Osteoblast (primary cell): ENCODE measurements around the gene IMPDH1. TPM values are rescaled to one million over a fixed set of nuclear protein-coding genes. Genes with fewer than 3 reads are reported as not detected.

Experiments
- DNase-seq: peaks from one replicate; pipeline ENCODE4 v3.0.0; 2011; ENCODE audit warnings: low spot score, mixed read lengths; ENCODE audit not compliant: insufficient read length; ENCODE audit errors: missing footprints
- H2AFZ ChIP-seq: 2 replicates; pipeline ENCODE4 v1.6.0; 2011; ENCODE audit warnings: mild to moderate bottlenecking, low read length
- H3K27ac ChIP-seq: 2 replicates; pipeline ENCODE4 v1.5.1; 2011; ENCODE audit warnings: mild to moderate bottlenecking, low read depth, low read length, moderate library complexity
- H3K27me3 ChIP-seq: 2 replicates; pipeline ENCODE4 v1.6.0; 2012; ENCODE audit warnings: mild to moderate bottlenecking, control low read depth, inconsistent platforms, low read length, moderate library complexity; ENCODE audit not compliant: insufficient read depth
- H3K36me3 ChIP-seq: 2 replicates; pipeline ENCODE4 v1.5.1; 2011; ENCODE audit warnings: mild to moderate bottlenecking, low read length, control low read depth, moderate library complexity; ENCODE audit not compliant: insufficient read depth
- H3K4me1 ChIP-seq: 2 replicates; pipeline ENCODE4 v1.5.1; 2011; ENCODE audit warnings: mild to moderate bottlenecking, low read length, control low read depth, moderate library complexity; ENCODE audit not compliant: insufficient read depth
- H3K4me2 ChIP-seq: 2 replicates; pipeline ENCODE4 v1.6.0; 2011; ENCODE audit warnings: mild to moderate bottlenecking, low read length; ENCODE audit not compliant: insufficient read depth
- H3K4me3 ChIP-seq: fragments of 200-600 bp; sonication (generic); 3 replicates; pipeline ENCODE4 v1.5.1; 2012; ENCODE audit warnings: mild to moderate bottlenecking, low read length, inconsistent platforms; ENCODE audit not compliant: insufficient read depth
- H3K79me2 ChIP-seq: 2 replicates; pipeline ENCODE4 v1.6.0; 2012; ENCODE audit warnings: mild to moderate bottlenecking, low read length, control low read depth, inconsistent platforms; ENCODE audit not compliant: insufficient read depth
- H3K9me3 ChIP-seq: 2 replicates; pipeline ENCODE4 v1.5.1; 2011; ENCODE audit warnings: low read depth, low read length, control low read depth
- H4K20me1 ChIP-seq: 2 replicates; pipeline ENCODE4 v1.6.0; 2012; ENCODE audit warnings: mild to moderate bottlenecking, low read length, control low read depth; ENCODE audit not compliant: insufficient read depth
- total RNA-seq: library from RNA; depleted of rRNA; stranded (reverse); fragments of >200 nt; gene quantifications from 2 replicates; pipeline ENCODE4 v1.2.3, GENCODE V29; 2012
- TF ChIP-seq, protein P1 (sequence below): IDR thresholded peaks from 2 replicates; pipeline ENCODE4 v1.5.1; 2011; ENCODE audit warnings: mild to moderate bottlenecking, low read depth, low read length, moderate library complexity; ENCODE audit errors: extremely low read depth

IMPDH1 gene
- total RNA-seq, 1 donor, result 35.8 TPM

DNA sequence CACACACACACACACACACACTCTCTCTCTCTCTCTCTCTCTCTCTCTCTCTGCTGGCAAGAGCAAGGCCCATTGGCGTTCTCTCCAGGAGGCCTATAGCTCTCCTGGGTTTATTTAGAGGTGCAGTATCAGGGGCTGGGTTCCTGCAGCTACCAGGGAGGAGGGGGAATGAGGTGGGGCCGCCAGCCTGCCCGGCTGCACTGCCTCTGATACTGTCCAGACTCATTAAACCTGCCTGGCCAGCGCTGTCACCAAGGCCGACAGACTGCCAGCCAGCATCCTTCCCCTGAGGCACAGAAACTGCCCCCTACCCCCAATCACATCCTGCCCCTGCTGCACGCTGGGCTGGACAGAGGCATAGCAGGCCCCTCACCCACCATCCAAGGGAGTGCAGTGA lies 52.6 kb downstream of the IMPDH1 start:
- H3K27me3 ChIP-seq, result peaks cover 64% of the 10 kb centered on the region

GRCh38 chr7:128356546-128357216 lies 53.1 kb downstream of the IMPDH1 start:
- peak; percentile 53 for DNase-seq
- no peaks in the 10 kb centered on the region for H3K36me3 ChIP-seq
- H4K20me1 ChIP-seq, result no peaks in the 10 kb centered on the region
- no peak overlapping the region for H2AFZ ChIP-seq
- TF ChIP-seq, protein P1, sequence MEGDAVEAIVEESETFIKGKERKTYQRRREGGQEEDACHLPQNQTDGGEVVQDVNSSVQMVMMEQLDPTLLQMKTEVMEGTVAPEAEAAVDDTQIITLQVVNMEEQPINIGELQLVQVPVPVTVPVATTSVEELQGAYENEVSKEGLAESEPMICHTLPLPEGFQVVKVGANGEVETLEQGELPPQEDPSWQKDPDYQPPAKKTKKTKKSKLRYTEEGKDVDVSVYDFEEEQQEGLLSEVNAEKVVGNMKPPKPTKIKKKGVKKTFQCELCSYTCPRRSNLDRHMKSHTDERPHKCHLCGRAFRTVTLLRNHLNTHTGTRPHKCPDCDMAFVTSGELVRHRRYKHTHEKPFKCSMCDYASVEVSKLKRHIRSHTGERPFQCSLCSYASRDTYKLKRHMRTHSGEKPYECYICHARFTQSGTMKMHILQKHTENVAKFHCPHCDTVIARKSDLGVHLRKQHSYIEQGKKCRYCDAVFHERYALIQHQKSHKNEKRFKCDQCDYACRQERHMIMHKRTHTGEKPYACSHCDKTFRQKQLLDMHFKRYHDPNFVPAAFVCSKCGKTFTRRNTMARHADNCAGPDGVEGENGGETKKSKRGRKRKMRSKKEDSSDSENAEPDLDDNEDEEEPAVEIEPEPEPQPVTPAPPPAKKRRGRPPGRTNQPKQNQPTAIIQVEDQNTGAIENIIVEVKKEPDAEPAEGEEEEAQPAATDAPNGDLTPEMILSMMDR, result no peak
- H3K27ac ChIP-seq, result no peak overlapping the region
- no peak overlapping the region for H3K4me3 ChIP-seq
- no peaks in the 10 kb centered on the region for H3K9me3 ChIP-seq
- peaks cover 2% of the 10 kb centered on the region for H3K4me1 ChIP-seq
- peaks cover 61% of the 10 kb centered on the region for H3K27me3 ChIP-seq
- no peaks in the 10 kb centered on the region for H3K79me2 ChIP-seq
- no peak overlapping the region for H3K4me2 ChIP-seq

More for the DNA sequence above, 52.6 kb downstream of the IMPDH1 start:
- Histone ChIP-seq H2AFZ (no peak overlapping the region), H3K9me3 (no peaks in the 10 kb centered on the region), H4K20me1 (no peaks in the 10 kb centered on the region), H3K79me2 (no peaks in the 10 kb centered on the region), H3K27ac (no peak overlapping the region), H3K4me2 (no peak overlapping the region), H3K4me3 (no peak overlapping the region), H3K36me3 (no peaks in the 10 kb centered on the region), H3K4me1 (peaks cover 5% of the 10 kb centered on the region)
- TF ChIP-seq, protein P1, result no peak
- peak; percentile 66 for DNase-seq

GRCh38 chr7:128353610-128354009 lies 56.2 kb downstream of the IMPDH1 start:
- Histone ChIP-seq H3K4me2 (no peak overlapping the region), H3K4me1 (no peaks in the 10 kb centered on the region), H3K27me3 (peaks cover 62% of the 10 kb centered on the region), H3K27ac (no peak overlapping the region), H3K79me2 (no peaks in the 10 kb centered on the region), H2AFZ (no peak overlapping the region), H3K9me3 (no peaks in the 10 kb centered on the region), H3K36me3 (no peaks in the 10 kb centered on the region), H3K4me3 (no peak overlapping the region), H4K20me1 (no peaks in the 10 kb centered on the region)
- DNase-seq, result peak; percentile 72
- TF ChIP-seq, protein P1, result no peak

- no peaks in the 10 kb centered on the region for H3K36me3 ChIP-seq
- no peaks in the 10 kb centered on the region for H3K79me2 ChIP-seq
- H2AFZ ChIP-seq, result no peak overlapping the region
- H3K4me3 ChIP-seq, result no peak overlapping the region
- H4K20me1 ChIP-seq, result no peaks in the 10 kb centered on the region
- H3K9me3 ChIP-seq, result no peaks in the 10 kb centered on the region
- TF ChIP-seq, protein P1, result no peak
- H3K27me3 ChIP-seq, result peaks cover 61% of the 10 kb centered on the region
- H3K4me2 ChIP-seq, result no peak overlapping the region
- no peak overlapping the region for H3K27ac ChIP-seq
- DNase-seq, result peak; percentile 73
- H3K4me1 ChIP-seq, result no peaks in the 10 kb centered on the region
These were observed 56.6 kb downstream of the IMPDH1 start for GRCh38 chr7:128353189-128353588.
